ENCODE data around the gene PLXNA1.

The PLXNA1 gene

GRCh38 chr3:126968391-126969390 is 14.2 kb upstream of the PLXNA1 start:
- DNase-seq: no peak

- DNase-seq: no peak
Observed at GRCh38 chr3:126969586-126969985, 13.3 kb upstream of the PLXNA1 start.

- no peak for DNase-seq
Observed at GRCh38 chr3:126970101-126970500, 12.8 kb upstream of the PLXNA1 start.

- no peak for DNase-seq
Observed at GRCh38 chr3:126970921-126971320, 12.0 kb upstream of the PLXNA1 start.

GRCh38 chr3:126971891-126972351 is 11.0 kb upstream of the PLXNA1 start:
- DNase-seq: no peak

GRCh38 chr3:126972866-126973265 is 10.0 kb upstream of the PLXNA1 start:
- no peak for DNase-seq

- no peak for DNase-seq
Observed at GRCh38 chr3:126973814-126974213, 9.1 kb upstream of the PLXNA1 start.

GRCh38 chr3:126974756-126975155 is 8.2 kb upstream of the PLXNA1 start:
- no peak for DNase-seq

GRCh38 chr3:126976906-126977305 is 6.0 kb upstream of the PLXNA1 start:
- DNase-seq: no peak

GRCh38 chr3:126977821-126978220 is 5.1 kb upstream of the PLXNA1 start:
- DNase-seq: no peak

GRCh38 chr3:126978291-126978690 is 4.6 kb upstream of the PLXNA1 start:
- DNase-seq: no peak

- DNase-seq: no peak
Observed at GRCh38 chr3:126979046-126979628, 3.8 kb upstream of the PLXNA1 start.

- DNase-seq: no peak
Observed at GRCh38 chr3:126980266-126980811, 2.6 kb upstream of the PLXNA1 start.

- peak; percentile 70 to 80 for DNase-seq
Observed at GRCh38 chr3:126982126-126982470, 817 bp upstream of the PLXNA1 start.

- peak in 1 of 2 donors; percentile 15 for DNase-seq
Observed at GRCh38 chr3:126983276-126983652, 349 bp downstream of the PLXNA1 start.

GRCh38 chr3:126983653-126984390 is 907 bp downstream of the PLXNA1 start:
- DNase-seq: peak; percentile 32 to 44

GRCh38 chr3:126984391-126985131 is 1.6 kb downstream of the PLXNA1 start:
- DNase-seq: no peak

GRCh38 chr3:126985132-126985985 is 2.4 kb downstream of the PLXNA1 start:
- DNase-seq: no peak

- DNase-seq: no peak
Observed at GRCh38 chr3:126986001-126986400, 3.1 kb downstream of the PLXNA1 start.

GRCh38 chr3:126987129-126987528 is 4.2 kb downstream of the PLXNA1 start:
- no peak for DNase-seq

GRCh38 chr3:126987596-126987995 is 4.7 kb downstream of the PLXNA1 start:
- no peak for DNase-seq

All from activated CD4-positive, alpha-beta T cell treated with anti-CD3 and anti-CD28 coated beads for 4 hours (primary cell).